Esophagus squamous epithelium (tissue), 4 donors: Measurements from ENCODE around the gene ZNF831.

Experiments used
- POLR2A ChIP-seq, 4 donors: fragments of 450-650 bp; IDR thresholded peaks; one replicate each; pipeline ENCODE4 v1.6.1; 2017; ENCODE audit warnings: antibody characterized with exemption in 4 of 4, mild to moderate bottlenecking in 4 of 4, moderate library complexity in 3 of 4
- TF ChIP-seq, protein P1 (sequence below), 6 experiments: fragments of 450-650 bp in 4 of 6; fragments of 200-600 bp in 2 of 6; sonication (generic) in 2 of 6; IDR thresholded peaks; one replicate each; pipeline ENCODE4 v1.5.1; 2016 to 2019; ENCODE audit warnings: antibody characterized with exemption in 6 of 6, mild to moderate bottlenecking in 4 of 6, moderate library complexity in 4 of 6

DNA sequence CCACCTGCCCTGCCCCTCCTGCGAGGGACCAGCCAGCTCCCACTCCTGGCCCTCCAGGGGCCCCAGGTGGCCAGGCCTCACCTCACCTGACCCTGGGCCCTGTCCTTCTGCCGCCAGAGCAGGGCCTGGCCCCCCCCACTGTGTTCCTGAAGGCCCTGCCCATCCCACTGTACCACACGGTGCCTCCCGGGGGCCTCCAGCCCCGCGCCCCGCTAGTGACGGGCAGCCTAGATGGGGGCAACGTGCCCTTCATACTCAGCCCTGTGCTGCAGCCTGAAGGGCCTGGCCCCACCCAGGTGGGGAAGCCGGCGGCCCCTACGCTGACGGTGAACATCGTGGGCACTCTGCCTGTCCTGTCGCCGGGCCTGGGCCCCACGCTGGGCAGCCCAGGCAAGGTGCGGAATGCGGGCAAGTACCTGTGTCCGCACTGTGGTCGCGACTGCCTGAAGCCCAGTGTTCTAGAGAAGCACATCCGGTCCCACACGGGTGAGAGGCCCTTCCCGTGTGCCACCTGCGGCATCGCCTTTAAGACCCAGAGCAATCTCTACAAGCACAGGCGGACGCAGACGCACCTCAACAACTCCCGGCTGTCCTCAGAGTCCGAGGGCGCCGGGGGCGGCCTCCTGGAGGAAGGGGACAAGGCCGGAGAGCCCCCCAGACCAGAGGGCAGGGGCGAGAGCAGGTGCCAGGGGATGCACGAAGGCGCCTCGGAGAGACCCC lies 27.6 kb downstream of the ZNF831 start:
- TF ChIP-seq POLR2A (IDR thresholded peaks at IDR 0.05), result no peak
- TF ChIP-seq, protein P1, sequence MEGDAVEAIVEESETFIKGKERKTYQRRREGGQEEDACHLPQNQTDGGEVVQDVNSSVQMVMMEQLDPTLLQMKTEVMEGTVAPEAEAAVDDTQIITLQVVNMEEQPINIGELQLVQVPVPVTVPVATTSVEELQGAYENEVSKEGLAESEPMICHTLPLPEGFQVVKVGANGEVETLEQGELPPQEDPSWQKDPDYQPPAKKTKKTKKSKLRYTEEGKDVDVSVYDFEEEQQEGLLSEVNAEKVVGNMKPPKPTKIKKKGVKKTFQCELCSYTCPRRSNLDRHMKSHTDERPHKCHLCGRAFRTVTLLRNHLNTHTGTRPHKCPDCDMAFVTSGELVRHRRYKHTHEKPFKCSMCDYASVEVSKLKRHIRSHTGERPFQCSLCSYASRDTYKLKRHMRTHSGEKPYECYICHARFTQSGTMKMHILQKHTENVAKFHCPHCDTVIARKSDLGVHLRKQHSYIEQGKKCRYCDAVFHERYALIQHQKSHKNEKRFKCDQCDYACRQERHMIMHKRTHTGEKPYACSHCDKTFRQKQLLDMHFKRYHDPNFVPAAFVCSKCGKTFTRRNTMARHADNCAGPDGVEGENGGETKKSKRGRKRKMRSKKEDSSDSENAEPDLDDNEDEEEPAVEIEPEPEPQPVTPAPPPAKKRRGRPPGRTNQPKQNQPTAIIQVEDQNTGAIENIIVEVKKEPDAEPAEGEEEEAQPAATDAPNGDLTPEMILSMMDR (IDR thresholded peaks at IDR 0.05), result no peak
